Measurements from ENCODE around the gene SLC37A3.

DNA sequence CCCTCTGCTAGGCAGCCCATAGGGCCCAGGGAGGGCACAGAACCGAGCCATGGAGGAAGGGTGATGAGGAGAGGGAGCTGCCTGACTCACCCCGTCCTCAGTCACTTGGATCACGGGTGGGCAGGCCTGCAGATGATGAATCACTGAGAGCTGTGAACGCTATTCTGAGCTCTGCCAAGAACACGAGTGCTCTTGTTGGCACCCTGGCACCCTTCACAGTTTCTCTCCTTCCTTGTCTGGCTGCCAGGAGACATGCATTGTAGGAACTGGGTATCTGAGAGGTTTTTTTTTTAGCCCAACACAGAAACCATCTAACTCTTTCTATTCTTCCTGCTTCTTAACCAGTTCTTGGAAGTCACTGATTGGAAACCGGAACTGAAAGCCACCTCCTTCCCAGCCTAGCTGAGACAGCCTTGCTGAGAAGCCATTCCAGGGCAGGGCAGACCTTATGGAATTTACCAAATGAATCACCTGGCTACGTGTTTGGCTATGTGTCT is 82.1 kb downstream of the SLC37A3 start:
- TF ChIP-seq, protein P1, sequence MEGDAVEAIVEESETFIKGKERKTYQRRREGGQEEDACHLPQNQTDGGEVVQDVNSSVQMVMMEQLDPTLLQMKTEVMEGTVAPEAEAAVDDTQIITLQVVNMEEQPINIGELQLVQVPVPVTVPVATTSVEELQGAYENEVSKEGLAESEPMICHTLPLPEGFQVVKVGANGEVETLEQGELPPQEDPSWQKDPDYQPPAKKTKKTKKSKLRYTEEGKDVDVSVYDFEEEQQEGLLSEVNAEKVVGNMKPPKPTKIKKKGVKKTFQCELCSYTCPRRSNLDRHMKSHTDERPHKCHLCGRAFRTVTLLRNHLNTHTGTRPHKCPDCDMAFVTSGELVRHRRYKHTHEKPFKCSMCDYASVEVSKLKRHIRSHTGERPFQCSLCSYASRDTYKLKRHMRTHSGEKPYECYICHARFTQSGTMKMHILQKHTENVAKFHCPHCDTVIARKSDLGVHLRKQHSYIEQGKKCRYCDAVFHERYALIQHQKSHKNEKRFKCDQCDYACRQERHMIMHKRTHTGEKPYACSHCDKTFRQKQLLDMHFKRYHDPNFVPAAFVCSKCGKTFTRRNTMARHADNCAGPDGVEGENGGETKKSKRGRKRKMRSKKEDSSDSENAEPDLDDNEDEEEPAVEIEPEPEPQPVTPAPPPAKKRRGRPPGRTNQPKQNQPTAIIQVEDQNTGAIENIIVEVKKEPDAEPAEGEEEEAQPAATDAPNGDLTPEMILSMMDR (IDR thresholded peaks at IDR 0.05; ENCODE audit: low read length): no peak
- no peak for TF ChIP-seq EZH2 (IDR thresholded peaks at IDR 0.05; ENCODE audit: borderline replicate concordance, low read length)
